ENCODE measurements around the gene BMP4. TPM values are rescaled to one million over a fixed set of nuclear protein-coding genes. Genes with fewer than 3 reads are reported as not detected.

BMP4 gene
- total RNA-seq, 1 experiment from 2014 or later: 12.2 TPM

DNA sequence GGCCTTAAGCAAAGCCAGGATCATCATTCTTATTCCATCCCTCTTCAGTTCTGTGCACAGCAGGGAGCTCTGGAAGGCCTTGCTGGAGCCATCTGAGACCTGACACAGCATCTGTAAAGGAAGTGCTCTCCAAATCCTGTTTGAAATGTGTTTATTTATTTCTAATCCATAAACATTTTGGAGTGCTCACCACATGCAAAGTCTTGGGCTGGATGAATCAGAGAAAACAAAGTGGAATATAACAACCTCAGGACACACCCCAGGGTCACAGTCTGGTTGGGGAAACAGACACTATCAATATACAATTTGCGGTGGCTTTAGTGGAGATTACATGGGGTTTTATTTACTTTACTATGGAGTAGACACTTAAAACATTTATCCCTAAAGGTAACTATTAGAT lies 54.3 kb downstream of the BMP4 start:
- no peak overlapping the region for H3K4me2 ChIP-seq (ENCODE audit: insufficient read depth, insufficient read length, low read length)
- no peak overlapping the region for H3K4ac ChIP-seq (ENCODE audit: low read depth, low read length)
- WGBS (ENCODE audit: extremely low coverage, insufficient read length, low lambda C conversion rate): no CpG with 5 or more reads among the region's 1 CpG
- H3K14ac ChIP-seq (ENCODE audit: insufficient read depth, low read length): no peak overlapping the region
- Mint-ChIP-seq H3K27ac (no peak overlapping the region), H3K36me3 (ENCODE audit: insufficient read depth in 1 of 3, low read depth in 3 of 3) (no peaks in the 10 kb centered on the region; a peak in 1 of 7 replicates), H3K27me3 (ENCODE audit: low read depth) (no peaks in the 10 kb centered on the region), H3K4me3 (no peak overlapping the region), H3K4me1 (peaks cover 4% of the 10 kb centered on the region in 2 experiments; a peak in 2 of 4 replicates), H3K9me3 (peaks cover 0 to 8% of the 10 kb centered on the region in 2 experiments; a peak in 1 of 5 replicates)
- no peaks in the 10 kb centered on the region for H4K20me1 ChIP-seq (ENCODE audit: control insufficient read depth, insufficient read depth, insufficient read length)
- no peak overlapping the region for H4K91ac ChIP-seq (ENCODE audit: insufficient read length, low read depth, low read length)
- TF ChIP-seq, protein P1, sequence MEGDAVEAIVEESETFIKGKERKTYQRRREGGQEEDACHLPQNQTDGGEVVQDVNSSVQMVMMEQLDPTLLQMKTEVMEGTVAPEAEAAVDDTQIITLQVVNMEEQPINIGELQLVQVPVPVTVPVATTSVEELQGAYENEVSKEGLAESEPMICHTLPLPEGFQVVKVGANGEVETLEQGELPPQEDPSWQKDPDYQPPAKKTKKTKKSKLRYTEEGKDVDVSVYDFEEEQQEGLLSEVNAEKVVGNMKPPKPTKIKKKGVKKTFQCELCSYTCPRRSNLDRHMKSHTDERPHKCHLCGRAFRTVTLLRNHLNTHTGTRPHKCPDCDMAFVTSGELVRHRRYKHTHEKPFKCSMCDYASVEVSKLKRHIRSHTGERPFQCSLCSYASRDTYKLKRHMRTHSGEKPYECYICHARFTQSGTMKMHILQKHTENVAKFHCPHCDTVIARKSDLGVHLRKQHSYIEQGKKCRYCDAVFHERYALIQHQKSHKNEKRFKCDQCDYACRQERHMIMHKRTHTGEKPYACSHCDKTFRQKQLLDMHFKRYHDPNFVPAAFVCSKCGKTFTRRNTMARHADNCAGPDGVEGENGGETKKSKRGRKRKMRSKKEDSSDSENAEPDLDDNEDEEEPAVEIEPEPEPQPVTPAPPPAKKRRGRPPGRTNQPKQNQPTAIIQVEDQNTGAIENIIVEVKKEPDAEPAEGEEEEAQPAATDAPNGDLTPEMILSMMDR (conservative IDR thresholded peaks at IDR 0.05): no peak
- H3T11ph ChIP-seq (ENCODE audit: low read length): no peak overlapping the region
- no peak overlapping the region for H2AK5ac ChIP-seq (ENCODE audit: insufficient read length, low read length)
- no peaks in the 10 kb centered on the region for H3K27me3 ChIP-seq (ENCODE audit: insufficient read depth, low read length)
- no peaks in the 10 kb centered on the region for H3K4me1 ChIP-seq (ENCODE audit: insufficient read depth, low read length)
- H3K9me3 ChIP-seq (ENCODE audit: control insufficient read depth, low read depth, low read length): no peaks in the 10 kb centered on the region
- no peak overlapping the region for H2BK15ac ChIP-seq (ENCODE audit: low read depth, low read length)
- no peak for DNase-seq
- H2BK5ac ChIP-seq (ENCODE audit: insufficient read length, low read length): no peak overlapping the region
- H3K23ac ChIP-seq (ENCODE audit: insufficient read length, low read depth, low read length): no peak overlapping the region
- H3K27ac ChIP-seq (ENCODE audit: insufficient read length, low read depth, low read length): no peak overlapping the region
- no peaks in the 10 kb centered on the region for H3K79me1 ChIP-seq (ENCODE audit: insufficient read depth, low read depth, low read length, poor library complexity, severe bottlenecking)
- no peak overlapping the region for H2AFZ ChIP-seq (ENCODE audit: low read length)
- H2BK120ac ChIP-seq (ENCODE audit: low read depth, low read length, poor library complexity, severe bottlenecking): no peak overlapping the region
- H3K18ac ChIP-seq (ENCODE audit: insufficient read length, low read depth, low read length): no peak overlapping the region
- no peak overlapping the region for H3K9ac ChIP-seq (ENCODE audit: extremely low read depth, insufficient read length, low read length)
- no peaks in the 10 kb centered on the region for H3K79me2 ChIP-seq (ENCODE audit: insufficient read depth, low read length)
- H3K56ac ChIP-seq (ENCODE audit: insufficient read length, low read depth, low read length): no peak overlapping the region
- H2BK20ac ChIP-seq (ENCODE audit: low read depth, low read length, poor library complexity, severe bottlenecking): no peak overlapping the region
- no peak overlapping the region for H4K5ac ChIP-seq (ENCODE audit: insufficient read length, low read depth, low read length)
- H2BK12ac ChIP-seq (ENCODE audit: insufficient read length, low read depth, low read length): no peak overlapping the region
- H4K8ac ChIP-seq (replicated peaks; ENCODE audit: insufficient read length, low read depth, low read length): no peak overlapping the region
- H3K23me2 ChIP-seq (ENCODE audit: insufficient read length, low read depth, low read length, poor library complexity, severe bottlenecking): no peaks in the 10 kb centered on the region

All from H9 (cell line).